Colonic mucosa (tissue), 4 donors: ENCODE data around the gene ORC1. TPM values are rescaled to one million over a fixed set of nuclear protein-coding genes. Genes with fewer than 3 reads are reported as not detected.
"Not testable (repeated sequence)": the region's sequence is repeated elsewhere in the genome, so short reads cannot be mapped to it uniquely, and the experiment has no call there.

Experiments used
- DNase-seq: peaks from one replicate; pipeline ENCODE4 v3.0.0-alpha.2; 2020
- H3K27ac ChIP-seq: fragments of 200-600 bp; one replicate; pipeline ENCODE4 v1.8.0; 2021
- H3K27me3 ChIP-seq: fragments of 200-600 bp; one replicate; pipeline ENCODE4 v1.8.0; 2021
- H3K36me3 ChIP-seq: fragments of 200-600 bp; one replicate; pipeline ENCODE4 v1.8.0; 2021
- H3K4me1 ChIP-seq: fragments of 200-600 bp; one replicate; pipeline ENCODE4 v1.8.0; 2021; ENCODE audit warnings: mild to moderate bottlenecking
- H3K4me3 ChIP-seq: fragments of 200-600 bp; one replicate; pipeline ENCODE4 v1.8.0; 2021
- H3K9ac ChIP-seq, 2 donors: one replicate each; pipeline ENCODE4 v1.7.0; 2013; ENCODE audit warnings: control low read depth in 2 of 2, low read depth in 2 of 2, low read length in 2 of 2
- H3K9me3 ChIP-seq: fragments of 200-600 bp; one replicate; pipeline ENCODE4 v1.8.0; 2021
- intact Hi-C: fragments of 100-400 bp; cut with DNase I; formaldehyde crosslinking; loops from one replicate; pipeline ENCODE4 v1.14.1; 2022
- total RNA-seq, 2 donors: library from RNA; stranded (reverse); fragmentation: NEBNext Ultra II Directional in 1 of 2; extraction: Animal tissue kit (Norgen Biotek cat#: 25700) in 1 of 2; gene quantifications; one replicate each; pipeline ENCODE4 v1.2.1, GENCODE V29; 2021
- TF ChIP-seq, protein P1 (sequence below): fragments of 200-600 bp; IDR thresholded peaks from one replicate; pipeline ENCODE4 v1.8.0; 2022; ENCODE audit warnings: antibody characterized with exemption, mild to moderate bottlenecking
- donor health status: healthy.
- donor health status: DM: no; HTN: no; CAD: no.
- donor health status: DM: no; HTN: no; CAD: no.

Gene ORC1
- total RNA-seq, 2 donors from 2014 or later, result 4.9 to 19.6 TPM

DNA sequence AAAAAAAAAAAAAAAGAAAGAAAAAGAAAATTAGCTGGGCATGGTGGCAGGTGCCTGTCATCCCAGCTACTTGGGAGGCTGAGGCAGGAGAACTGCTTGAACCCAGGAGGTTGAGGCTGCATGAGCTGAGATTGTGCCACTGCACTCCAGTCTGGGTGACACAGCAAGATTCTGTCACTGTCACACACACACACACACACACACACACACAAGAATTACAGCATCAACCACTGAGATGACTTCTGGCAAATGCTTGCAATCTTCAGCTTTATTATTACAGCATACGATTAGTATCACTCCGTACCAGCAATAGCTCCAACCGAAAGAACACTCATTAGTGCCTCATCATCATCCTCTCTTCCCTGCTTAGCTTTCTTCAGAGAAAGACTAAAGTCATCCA, 4.6 kb downstream of the ORC1 start:
- Histone ChIP-seq H3K4me3 (no peak overlapping the region), H3K9me3 (no peaks in the 10 kb centered on the region), H3K36me3 (no peaks in the 10 kb centered on the region), H3K27ac (no peak overlapping the region), H3K27me3 (no peaks in the 10 kb centered on the region), H3K4me1 (no peaks in the 10 kb centered on the region), H3K9ac (no peak overlapping the region)
- intact Hi-C loops, result no loop called here
- TF ChIP-seq, protein P1, sequence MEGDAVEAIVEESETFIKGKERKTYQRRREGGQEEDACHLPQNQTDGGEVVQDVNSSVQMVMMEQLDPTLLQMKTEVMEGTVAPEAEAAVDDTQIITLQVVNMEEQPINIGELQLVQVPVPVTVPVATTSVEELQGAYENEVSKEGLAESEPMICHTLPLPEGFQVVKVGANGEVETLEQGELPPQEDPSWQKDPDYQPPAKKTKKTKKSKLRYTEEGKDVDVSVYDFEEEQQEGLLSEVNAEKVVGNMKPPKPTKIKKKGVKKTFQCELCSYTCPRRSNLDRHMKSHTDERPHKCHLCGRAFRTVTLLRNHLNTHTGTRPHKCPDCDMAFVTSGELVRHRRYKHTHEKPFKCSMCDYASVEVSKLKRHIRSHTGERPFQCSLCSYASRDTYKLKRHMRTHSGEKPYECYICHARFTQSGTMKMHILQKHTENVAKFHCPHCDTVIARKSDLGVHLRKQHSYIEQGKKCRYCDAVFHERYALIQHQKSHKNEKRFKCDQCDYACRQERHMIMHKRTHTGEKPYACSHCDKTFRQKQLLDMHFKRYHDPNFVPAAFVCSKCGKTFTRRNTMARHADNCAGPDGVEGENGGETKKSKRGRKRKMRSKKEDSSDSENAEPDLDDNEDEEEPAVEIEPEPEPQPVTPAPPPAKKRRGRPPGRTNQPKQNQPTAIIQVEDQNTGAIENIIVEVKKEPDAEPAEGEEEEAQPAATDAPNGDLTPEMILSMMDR, result no peak
- no peak for DNase-seq

GRCh38 chr1:52393174-52393573, 11.0 kb downstream of the ORC1 start:
- Histone ChIP-seq H3K9me3 (no peaks in the 10 kb centered on the region), H3K9ac (no peak overlapping the region)
- intact Hi-C loops, result no loop called here

GRCh38 chr1:52386458-52386857, 17.8 kb downstream of the ORC1 start:
- no peak overlapping the region for H3K27ac ChIP-seq
- no peaks in the 10 kb centered on the region for H3K36me3 ChIP-seq
- no peaks in the 10 kb centered on the region for H3K4me1 ChIP-seq
- H3K9me3 ChIP-seq, result no peaks in the 10 kb centered on the region
- DNase-seq, result no peak
- no peak overlapping the region for H3K4me3 ChIP-seq
- no peaks in the 10 kb centered on the region for H3K27me3 ChIP-seq
- no peak overlapping the region for H3K9ac ChIP-seq
- TF ChIP-seq, protein P1, result no peak
- intact Hi-C loops, result no loop called here

More at GRCh38 chr1:52393174-52393573, 11.0 kb downstream of the ORC1 start:
- H3K27ac ChIP-seq, result no peak overlapping the region
- H3K27me3 ChIP-seq, result no peaks in the 10 kb centered on the region
- TF ChIP-seq, protein P1, result no peak
- no peaks in the 10 kb centered on the region for H3K36me3 ChIP-seq
- no peak overlapping the region for H3K4me3 ChIP-seq
- H3K4me1 ChIP-seq, result no peaks in the 10 kb centered on the region
- no peak for DNase-seq

GRCh38 chr1:52385376-52385775, 18.8 kb downstream of the ORC1 start:
- Histone ChIP-seq H3K36me3 (no peaks in the 10 kb centered on the region), H3K27me3 (no peaks in the 10 kb centered on the region), H3K9ac (no peak overlapping the region), H3K4me3 (no peak overlapping the region), H3K9me3 (no peaks in the 10 kb centered on the region), H3K4me1 (no peaks in the 10 kb centered on the region), H3K27ac (no peak overlapping the region)
- intact Hi-C loops, result no loop called here
- TF ChIP-seq, protein P1, result no peak
- DNase-seq, result no peak

GRCh38 chr1:52369851-52370250, 34.4 kb downstream of the ORC1 start:
- DNase-seq, H3K9me3 ChIP-seq, H3K4me3 ChIP-seq, intact Hi-C loops, H3K36me3 ChIP-seq, H3K4me1 ChIP-seq, H3K27ac ChIP-seq, H3K27me3 ChIP-seq, H3K9ac ChIP-seq: not testable (repeated sequence)

- H3K27me3 ChIP-seq, result no peaks in the 10 kb centered on the region
- TF ChIP-seq, protein P1, result no peak
- no peak overlapping the region for H3K27ac ChIP-seq
- DNase-seq, result peak; percentile 73
- intact Hi-C loops, result no loop called here
- H3K9ac ChIP-seq, result peak overlapping the region; percentile 66 to 68
- peak overlapping the region; percentile 48 for H3K4me3 ChIP-seq
- no peaks in the 10 kb centered on the region for H3K9me3 ChIP-seq
- peaks cover 3% of the 10 kb centered on the region for H3K4me1 ChIP-seq
- no peaks in the 10 kb centered on the region for H3K36me3 ChIP-seq
These were observed 35.6 kb downstream of the ORC1 start for GRCh38 chr1:52368383-52369172.
